Hepatocyte (in vitro differentiated cells): Measurements from ENCODE around the gene CACNA1C. TPM values are rescaled to one million over a fixed set of nuclear protein-coding genes. Genes with fewer than 3 reads are reported as not detected.
"Not testable (repeated sequence)": the region's sequence is repeated elsewhere in the genome, so short reads cannot be mapped to it uniquely, and the experiment has no call there.

ENCODE experiments used
- DNase-seq: peaks from one replicate; pipeline ENCODE4 v3.0.0-alpha.2; 2016; ENCODE audit warnings: low spot score
- H2AFZ ChIP-seq: fragments of 200-600 bp; sonication (generic); 2 replicates; pipeline ENCODE4 v1.6.0; 2016; ENCODE audit warnings: antibody characterized with exemption, mild to moderate bottlenecking
- H3K27ac ChIP-seq: fragments of 200-600 bp; sonication (generic); 2 replicates; pipeline ENCODE4 v1.5.1; 2016; ENCODE audit warnings: mild to moderate bottlenecking
- H3K27me3 ChIP-seq: fragments of 200-600 bp; sonication (generic); 2 replicates; pipeline ENCODE4 v1.6.1; 2016
- H3K36me3 ChIP-seq: fragments of 200-600 bp; sonication (generic); replicated peaks from 2 replicates; pipeline ENCODE4 v1.5.1; 2016; ENCODE audit warnings: low read depth; ENCODE audit not compliant: insufficient read depth
- H3K4me1 ChIP-seq: fragments of 200-600 bp; sonication (generic); 2 replicates; pipeline ENCODE4 v1.5.1; 2016; ENCODE audit warnings: mild to moderate bottlenecking, moderate library complexity; ENCODE audit not compliant: insufficient read depth
- H3K4me2 ChIP-seq: fragments of 200-600 bp; sonication (generic); 2 replicates; pipeline ENCODE4 v1.6.0; 2016
- H3K4me3 ChIP-seq: fragments of 200-600 bp; sonication (generic); 2 replicates; pipeline ENCODE4 v1.5.1; 2016; ENCODE audit warnings: mild to moderate bottlenecking
- H3K79me2 ChIP-seq: fragments of 200-600 bp; sonication (generic); 2 replicates; pipeline ENCODE4 v1.6.0; 2017; ENCODE audit warnings: mild to moderate bottlenecking
- H3K9me2 ChIP-seq: fragments of 200-600 bp; sonication (generic); replicated peaks from 2 replicates; pipeline ENCODE4 v1.6.0; 2017; ENCODE audit warnings: mild to moderate bottlenecking; ENCODE audit not compliant: insufficient read depth
- H3K9me3 ChIP-seq: fragments of 200-600 bp; sonication (generic); 2 replicates; pipeline ENCODE4 v1.5.1; 2016; ENCODE audit warnings: low read depth, mild to moderate bottlenecking
- H4K20me1 ChIP-seq: fragments of 200-600 bp; sonication (generic); 2 replicates; pipeline ENCODE4 v1.6.0; 2016; ENCODE audit warnings: mild to moderate bottlenecking; ENCODE audit not compliant: insufficient read depth, poor library complexity, severe bottlenecking
- CTCF ChIP-seq: fragments of 200-600 bp; sonication (generic); IDR thresholded peaks from 2 replicates; pipeline ENCODE4 v1.5.1; 2016; ENCODE audit warnings: antibody characterized with exemption, mild to moderate bottlenecking; ENCODE audit not compliant: poor library complexity
- EZH2 ChIP-seq: fragments of 200-600 bp; sonication (generic); IDR thresholded peaks from 2 replicates; pipeline ENCODE4 v1.6.1; 2016; ENCODE audit warnings: antibody characterized with exemption, mild to moderate bottlenecking, borderline replicate concordance
- EZH2phosphoT487 ChIP-seq: fragments of 200-600 bp; sonication (generic); IDR thresholded peaks from one replicate; pipeline ENCODE4 v1.6.1; 2018; ENCODE audit warnings: antibody characterized with exemption, mild to moderate bottlenecking, low read depth, moderate library complexity; ENCODE audit not compliant: unreplicated experiment, severe bottlenecking
- WGBS: methylation state at CpG from one replicate; pipeline ENCODE4 v1.1.6; 2016; ENCODE audit warnings: low lambda C conversion rate; ENCODE audit errors: missing lambda C conversion rate; 5-methylcytosine and 5-hydroxymethylcytosine counted together
- polyA plus RNA-seq: library from polyadenylated mRNA; unstranded; fragments of >200 nt; fragmentation: Nextera tagmentation; extraction: Ambion mirVana; gene quantifications from 2 replicates; pipeline ENCODE4 v1.2.1, GENCODE V29; 2016
- total RNA-seq: library from RNA; depleted of rRNA; stranded (reverse); fragments of >200 nt; gene quantifications from 2 replicates; pipeline ENCODE4 v1.2.3, GENCODE V29; 2014

The CACNA1C gene
- total and polyA plus RNA-seq, 2 experiments from 2014 or later: 3.2 to 4.0 TPM

- no peak overlapping the region for H3K4me2 ChIP-seq
- H3K27me3 ChIP-seq: peaks cover 15% of the 10 kb centered on the region
- no peak overlapping the region for H2AFZ ChIP-seq
- no peaks in the 10 kb centered on the region for H3K9me3 ChIP-seq
- no peak for TF ChIP-seq EZH2
- no peak for TF ChIP-seq EZH2phosphoT487
- no peak for TF ChIP-seq CTCF
- no peaks in the 10 kb centered on the region for H3K36me3 ChIP-seq
- no peaks in the 10 kb centered on the region for H3K9me2 ChIP-seq
- no peak for DNase-seq
- no peak overlapping the region for H3K4me3 ChIP-seq
- no peaks in the 10 kb centered on the region for H4K20me1 ChIP-seq
- H3K79me2 ChIP-seq: no peaks in the 10 kb centered on the region
- H3K27ac ChIP-seq: no peak overlapping the region
- 79% methylated on average over 11 of the region's 11 CpGs for WGBS
- H3K4me1 ChIP-seq: no peaks in the 10 kb centered on the region
Measured at GRCh38 chr12:2737656-2738241, 685.0 kb downstream of the CACNA1C start.

- 77% methylated on average over 11 of the region's 11 CpGs for WGBS
- TF ChIP-seq EZH2 (no peak), CTCF (no peak), EZH2phosphoT487 (no peak)
- Histone ChIP-seq H3K9me3 (no peaks in the 10 kb centered on the region), H4K20me1 (no peaks in the 10 kb centered on the region), H3K27ac (no peak overlapping the region), H3K4me1 (no peaks in the 10 kb centered on the region), H3K79me2 (no peaks in the 10 kb centered on the region), H3K4me3 (no peak overlapping the region), H3K9me2 (no peaks in the 10 kb centered on the region), H3K36me3 (no peaks in the 10 kb centered on the region), H2AFZ (no peak overlapping the region), H3K4me2 (no peak overlapping the region), H3K27me3 (peaks cover 15% of the 10 kb centered on the region)
- no peak for DNase-seq
Measured at GRCh38 chr12:2739069-2739468, 686.3 kb downstream of the CACNA1C start.

GRCh38 chr12:2739832-2740641, 687.2 kb downstream of the CACNA1C start:
- Histone ChIP-seq H3K4me2 (no peak overlapping the region), H3K27ac (no peak overlapping the region), H3K9me3 (no peaks in the 10 kb centered on the region), H2AFZ (no peak overlapping the region), H3K36me3 (no peaks in the 10 kb centered on the region), H3K4me1 (no peaks in the 10 kb centered on the region), H3K27me3 (peaks cover 15% of the 10 kb centered on the region), H3K4me3 (no peak overlapping the region), H3K79me2 (no peaks in the 10 kb centered on the region), H3K9me2 (no peaks in the 10 kb centered on the region), H4K20me1 (no peaks in the 10 kb centered on the region)
- WGBS: 55% methylated on average over 11 of the region's 11 CpGs
- peak; percentile 19 for DNase-seq
- TF ChIP-seq EZH2 (no peak), CTCF (peak; percentile 75)

DNA sequence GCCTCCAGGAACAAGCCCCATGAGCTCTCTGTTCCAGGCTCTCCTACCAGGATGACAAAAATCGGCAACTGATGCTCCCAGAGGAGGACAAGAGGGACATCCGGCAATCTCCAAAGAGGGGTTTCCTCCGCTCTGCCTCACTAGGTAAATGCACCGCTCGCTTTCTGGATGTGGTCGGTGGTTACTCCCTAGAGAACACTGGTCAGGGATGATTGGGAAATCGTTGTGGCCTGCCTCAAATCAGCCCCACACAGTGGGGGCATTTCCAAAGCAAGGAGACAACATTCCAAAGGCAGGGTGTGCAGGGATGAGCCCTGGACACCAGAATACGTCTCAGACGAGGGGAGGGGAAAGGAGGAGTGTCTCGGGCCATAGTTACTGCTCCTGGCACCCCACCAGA, 689.2 kb downstream of the CACNA1C start:
- not testable (repeated sequence) for H3K79me2 ChIP-seq, H4K20me1 ChIP-seq, H3K4me3 ChIP-seq, DNase-seq, H3K4me1 ChIP-seq, H3K27ac ChIP-seq, H3K9me3 ChIP-seq, H3K27me3 ChIP-seq, H2AFZ ChIP-seq, H3K36me3 ChIP-seq, H3K9me2 ChIP-seq, H3K4me2 ChIP-seq
- 73% methylated on average over 10 of the region's 10 CpGs for WGBS
